Bronchial epithelial cell (primary cell): Measurements from ENCODE around the gene UTF1. TPM values are rescaled to one million over a fixed set of nuclear protein-coding genes. Genes with fewer than 3 reads are reported as not detected.

Experiments
- DNase-seq: peaks from one replicate; pipeline ENCODE4 v3.0.0-alpha.2; 2010; ENCODE audit warnings: low read depth
- FAIRE-seq: peaks from 2 replicates; lab custom pipeline; 2011; peaks lifted over from hg19 to GRCh38; lab: Jason Lieb, UNC
- H3K27me3 ChIP-seq: 2 replicates; pipeline ENCODE4 v1.5.1; 2011; ENCODE audit warnings: low read length; ENCODE audit not compliant: control insufficient read depth, insufficient read depth
- H3K36me3 ChIP-seq: 2 replicates; pipeline ENCODE4 v1.5.1; 2011; ENCODE audit warnings: low read length; ENCODE audit not compliant: control insufficient read depth, insufficient read depth
- H3K4me3 ChIP-seq: 2 replicates; pipeline ENCODE4 v1.5.1; 2011; ENCODE audit warnings: mild to moderate bottlenecking, low read depth, low read length, control low read depth
- total RNA-seq: library from RNA; depleted of rRNA; stranded (reverse); fragments of >200 nt; gene quantifications from 2 replicates; pipeline ENCODE4 v1.2.1, GENCODE V29; 2014
- TF ChIP-seq, protein P1 (sequence below): IDR thresholded peaks from 2 replicates; pipeline ENCODE4 v1.5.1; 2011; ENCODE audit warnings: mild to moderate bottlenecking, moderate library complexity, low read length, control low read depth, inconsistent platforms; ENCODE audit not compliant: insufficient read depth, severe bottlenecking

The UTF1 gene
- total RNA-seq, 1 donor from 2014 or later, result not detected

DNA sequence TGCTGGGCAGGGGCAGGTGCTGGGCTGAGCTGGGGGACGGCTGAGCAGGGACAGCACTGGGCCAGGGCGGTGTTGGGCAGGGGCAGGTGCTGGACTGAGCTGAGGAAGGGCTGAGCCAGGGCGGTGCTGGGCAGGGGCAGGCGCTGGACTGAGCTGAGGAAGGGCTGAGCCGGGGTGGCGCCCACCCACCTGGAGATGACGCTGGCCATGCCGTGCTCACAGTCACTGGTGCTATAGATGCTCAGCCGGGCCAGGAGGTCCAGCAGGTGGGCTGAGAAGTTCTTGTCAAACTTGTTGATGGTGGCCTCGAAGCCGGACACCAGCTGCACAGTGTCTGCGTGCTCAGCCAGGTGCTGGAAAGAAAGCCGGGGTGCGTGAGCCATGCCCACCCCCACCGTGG, 51.1 kb downstream of the UTF1 start:
- FAIRE-seq, result no peak
- DNase-seq, result no peak
- no peak overlapping the region for H3K4me3 ChIP-seq
- no peaks in the 10 kb centered on the region for H3K27me3 ChIP-seq
- peaks cover 31% of the 10 kb centered on the region for H3K36me3 ChIP-seq
- TF ChIP-seq, protein P1, sequence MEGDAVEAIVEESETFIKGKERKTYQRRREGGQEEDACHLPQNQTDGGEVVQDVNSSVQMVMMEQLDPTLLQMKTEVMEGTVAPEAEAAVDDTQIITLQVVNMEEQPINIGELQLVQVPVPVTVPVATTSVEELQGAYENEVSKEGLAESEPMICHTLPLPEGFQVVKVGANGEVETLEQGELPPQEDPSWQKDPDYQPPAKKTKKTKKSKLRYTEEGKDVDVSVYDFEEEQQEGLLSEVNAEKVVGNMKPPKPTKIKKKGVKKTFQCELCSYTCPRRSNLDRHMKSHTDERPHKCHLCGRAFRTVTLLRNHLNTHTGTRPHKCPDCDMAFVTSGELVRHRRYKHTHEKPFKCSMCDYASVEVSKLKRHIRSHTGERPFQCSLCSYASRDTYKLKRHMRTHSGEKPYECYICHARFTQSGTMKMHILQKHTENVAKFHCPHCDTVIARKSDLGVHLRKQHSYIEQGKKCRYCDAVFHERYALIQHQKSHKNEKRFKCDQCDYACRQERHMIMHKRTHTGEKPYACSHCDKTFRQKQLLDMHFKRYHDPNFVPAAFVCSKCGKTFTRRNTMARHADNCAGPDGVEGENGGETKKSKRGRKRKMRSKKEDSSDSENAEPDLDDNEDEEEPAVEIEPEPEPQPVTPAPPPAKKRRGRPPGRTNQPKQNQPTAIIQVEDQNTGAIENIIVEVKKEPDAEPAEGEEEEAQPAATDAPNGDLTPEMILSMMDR, result no peak

Other genes with a start within 250 kb of the UTF1 start
- gene ADGRA1, start 142.3 kb upstream of the UTF1 start, total RNA-seq, result not detected in 2 replicates
- under 0.01 TPM in 2 replicates for gene KNDC1, start 70.0 kb upstream of the UTF1 start, total RNA-seq
- not detected in 2 replicates for gene VENTX, start 7.6 kb downstream of the UTF1 start, total RNA-seq
- 34.2 and 41.6 TPM in 2 replicates for gene ADAM8, start 46.7 kb downstream of the UTF1 start, total RNA-seq
- gene TUBGCP2, start 78.7 kb downstream of the UTF1 start, total RNA-seq, result 42.4 and 43.3 TPM in 2 replicates
- gene ZNF511, start 78.7 kb downstream of the UTF1 start, total RNA-seq, result 16.4 and 23.2 TPM in 2 replicates
- gene CALY, start 106.7 kb downstream of the UTF1 start, total RNA-seq, result not detected in 2 replicates
- gene PRAP1, start 117.2 kb downstream of the UTF1 start, total RNA-seq, result not detected in 2 replicates
- gene FUOM, start 127.8 kb downstream of the UTF1 start, total RNA-seq, result 16.8 and 23.2 TPM in 2 replicates
- 44.8 and 49.0 TPM in 2 replicates for gene ECHS1, start 143.1 kb downstream of the UTF1 start, total RNA-seq
- 5.0 and 9.6 TPM in 2 replicates for gene PAOX, start 149.0 kb downstream of the UTF1 start, total RNA-seq
- gene MTG1, start 163.9 kb downstream of the UTF1 start, total RNA-seq, result 20.5 and 32.6 TPM in 2 replicates
- not detected in 2 replicates for gene SPRN, start 194.4 kb downstream of the UTF1 start, total RNA-seq
- gene SCART1, start 223.7 kb downstream of the UTF1 start, total RNA-seq, result 1.0 and 1.1 TPM in 2 replicates